Erythroblast (primary cell): Measurements from ENCODE around the gene HTR3E.

Source experiments
- GATA1 ChIP-seq: IDR thresholded peaks from 2 replicates; pipeline ENCODE4 v1.6.1; 2011; ENCODE audit warnings: low read depth, mild to moderate bottlenecking, control low read depth, low read length, moderate library complexity
- POLR2A ChIP-seq: IDR thresholded peaks from 2 replicates; pipeline ENCODE4 v1.6.1; 2011; ENCODE audit warnings: mild to moderate bottlenecking, low read length

DNA sequence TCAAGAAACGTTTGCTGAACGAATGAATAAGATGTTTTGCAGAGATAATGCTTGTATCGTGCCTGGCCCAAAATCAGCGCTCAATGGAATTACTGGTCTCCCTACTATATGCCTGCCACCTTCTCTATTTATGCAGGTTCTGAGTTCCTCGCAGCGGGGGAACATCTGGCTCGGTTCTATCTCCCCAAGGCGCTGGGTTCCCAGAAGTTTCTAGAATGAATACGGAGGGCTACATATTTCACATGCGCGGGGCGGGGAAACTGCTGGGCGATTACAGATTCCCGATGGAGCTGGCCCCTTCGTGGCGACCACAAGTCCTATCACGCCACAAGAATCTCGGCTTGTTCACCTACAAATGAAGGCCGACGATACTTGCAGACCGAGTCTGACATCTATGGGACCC lies 37.9 kb downstream of the HTR3E start:
- TF ChIP-seq POLR2A = no peak
- TF ChIP-seq GATA1 = no peak
